ENCODE results near the gene GRM7.

Gene GRM7

DNA sequence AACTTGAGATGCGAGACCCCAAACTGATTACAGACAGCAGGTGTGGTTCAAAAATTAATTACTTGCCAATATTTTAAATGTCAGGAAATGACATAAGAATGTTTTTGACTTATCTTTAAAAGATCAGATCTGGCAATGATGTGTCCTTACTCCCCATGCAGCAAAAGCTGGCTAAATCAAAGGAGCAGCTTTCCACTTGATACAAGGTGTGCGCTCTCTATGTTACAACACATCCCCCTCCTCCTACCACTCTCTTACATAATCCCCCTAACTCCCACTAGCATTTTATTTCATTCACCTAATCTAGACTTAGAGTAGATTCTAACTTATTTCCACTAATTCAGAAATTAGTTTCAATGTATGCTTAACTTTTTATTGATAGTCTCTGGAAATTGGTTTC is 609.0 kb downstream of the GRM7 start:
- DNase-seq (ENCODE audit: low read depth in 2 of 3, low spot score in 1 of 3): no peak

DNA sequence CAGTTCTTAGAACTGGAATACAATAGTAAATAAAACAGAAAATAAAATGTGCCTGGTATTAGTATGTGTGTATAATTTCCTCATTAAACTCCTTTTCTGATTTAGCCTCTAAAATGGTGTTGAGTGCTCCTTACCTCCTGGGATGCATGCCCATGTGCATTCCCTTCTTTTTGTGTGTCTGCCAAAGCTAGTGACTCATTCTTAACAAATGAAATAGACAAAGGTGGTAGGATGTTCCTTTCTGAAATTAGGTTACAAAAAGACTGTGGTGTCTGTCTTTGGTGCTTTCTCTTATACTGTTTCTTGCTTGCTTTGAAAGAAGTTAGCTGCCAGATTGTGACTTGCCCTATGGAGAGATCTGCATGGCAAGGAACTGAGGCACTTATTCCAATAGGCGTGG is 623.7 kb downstream of the GRM7 start:
- DNase-seq (ENCODE audit: low read depth in 2 of 3, low spot score in 1 of 3): no peak

DNA sequence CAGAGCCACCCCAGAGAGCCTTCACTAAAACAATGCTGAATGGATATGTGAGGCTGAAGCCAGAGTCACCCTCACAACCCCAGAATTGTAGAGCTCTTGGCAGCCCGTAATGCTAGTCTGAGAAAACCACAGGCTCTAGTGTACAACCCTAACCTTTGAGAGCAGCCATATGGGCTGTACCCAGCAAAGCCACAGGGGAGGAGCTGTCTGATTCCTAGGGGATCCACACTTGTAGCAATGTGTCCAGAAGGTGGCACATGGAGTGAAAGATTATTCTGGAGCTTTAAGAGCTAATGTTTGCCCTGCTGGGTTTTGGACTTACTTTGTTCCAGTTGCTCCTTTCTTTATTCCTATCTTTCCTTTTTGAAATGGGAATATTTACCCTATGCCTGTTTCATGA is 626.8 kb downstream of the GRM7 start:
- no peak for DNase-seq (ENCODE audit: low read depth in 2 of 3, low spot score in 1 of 3)

DNA sequence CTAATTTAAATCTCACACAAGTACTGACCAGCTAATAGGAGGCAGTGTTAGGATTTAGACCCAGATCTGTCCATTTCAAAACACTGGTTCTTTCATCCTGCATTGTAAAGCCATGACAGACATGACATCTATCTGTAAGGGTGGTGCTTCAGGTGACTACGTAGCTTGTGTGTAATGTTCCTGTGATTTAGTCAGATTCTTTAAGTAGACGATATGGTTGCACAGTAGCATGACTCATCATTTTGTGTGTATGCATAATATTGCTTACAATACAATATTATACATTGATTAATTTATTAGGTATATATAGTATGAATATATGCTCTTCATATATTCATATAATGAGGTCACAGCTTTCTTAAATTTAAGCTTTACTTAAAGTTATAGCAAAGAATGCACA is 628.5 kb downstream of the GRM7 start:
- DNase-seq (ENCODE audit: low read depth in 2 of 3, low spot score in 1 of 3): no peak

DNA sequence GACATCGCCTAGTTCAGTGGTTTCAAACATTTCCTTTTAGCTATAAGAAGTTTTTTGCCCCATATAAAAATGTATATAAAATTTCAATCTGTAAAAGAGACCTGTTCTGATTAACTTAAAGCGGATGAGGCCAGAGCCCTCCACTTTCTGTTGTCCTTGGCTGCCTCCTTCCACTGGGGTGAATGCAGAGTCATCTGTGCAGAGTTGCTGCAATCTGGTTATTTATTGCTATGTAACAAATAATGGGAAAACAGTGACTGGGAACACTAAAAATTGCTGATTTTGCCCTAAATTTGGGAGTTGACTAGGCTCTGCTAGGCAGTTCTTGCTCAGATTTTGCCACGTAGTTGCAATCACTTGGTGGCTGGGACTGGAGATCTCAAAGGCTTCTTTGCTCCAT is 637.8 kb downstream of the GRM7 start:
- no peak for DNase-seq (ENCODE audit: low read depth in 2 of 3, low spot score in 1 of 3)

DNA sequence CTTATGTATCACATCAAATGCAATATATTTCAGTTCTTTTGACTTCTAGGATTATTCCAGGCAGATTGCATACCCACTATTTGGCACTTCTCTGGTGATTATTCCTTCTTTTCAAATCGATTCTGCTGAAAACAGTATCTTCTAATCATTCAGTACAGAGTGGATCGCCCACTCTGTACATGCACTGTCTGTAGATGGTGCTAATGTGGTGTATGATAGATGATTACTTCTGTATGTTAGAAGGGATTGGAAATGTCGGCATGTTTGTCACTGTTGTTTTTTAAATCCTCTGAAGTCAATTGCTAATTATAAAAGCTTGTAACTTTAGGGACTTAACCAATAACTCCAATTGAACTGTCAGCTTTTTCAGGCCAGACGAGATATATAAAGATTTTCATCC is 642.5 kb downstream of the GRM7 start:
- DNase-seq (ENCODE audit: low read depth in 2 of 3, low spot score in 1 of 3): no peak

DNA sequence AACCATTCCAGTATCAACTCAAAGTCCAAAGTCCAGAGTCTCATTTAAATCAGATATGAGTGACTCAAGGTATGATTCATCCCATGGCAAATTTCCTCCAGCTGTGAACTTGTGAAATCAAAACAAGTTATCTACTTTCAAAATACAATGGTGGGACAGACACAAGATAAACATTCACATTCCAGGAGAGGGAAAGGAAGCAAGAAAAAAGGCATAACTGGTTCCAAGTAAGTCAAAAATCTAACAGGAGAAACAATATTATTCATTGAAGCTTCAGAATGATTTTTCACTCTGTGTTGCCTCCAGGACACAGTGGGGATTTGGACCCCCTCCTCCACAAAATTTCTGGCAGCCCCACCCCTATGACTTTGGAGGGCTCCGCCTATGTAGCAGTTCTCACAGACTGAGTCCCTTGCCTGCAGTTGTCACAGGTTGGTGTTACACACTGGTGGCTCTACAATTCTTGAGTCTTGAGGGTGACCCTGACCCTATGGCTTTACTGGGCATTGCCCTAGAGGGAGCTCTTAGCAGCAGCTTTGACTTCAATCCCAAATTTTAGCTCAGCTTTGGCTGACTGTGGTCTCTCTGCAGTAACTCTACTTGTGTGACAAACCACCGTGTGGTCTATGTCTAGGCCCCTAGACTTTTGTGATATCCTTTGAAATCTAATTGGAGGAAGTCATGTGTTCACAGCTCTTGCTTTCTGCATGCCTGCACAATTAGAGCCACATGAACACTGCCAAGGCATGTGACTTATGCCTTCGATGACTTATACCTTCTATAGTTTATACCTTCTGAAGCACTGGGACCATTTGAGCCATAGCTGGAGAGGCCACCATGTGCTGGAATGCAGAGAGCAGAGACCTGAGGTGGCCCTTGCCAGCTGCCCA is 644.2 kb downstream of the GRM7 start:
- no peak for DNase-seq (ENCODE audit: low read depth in 2 of 3, low spot score in 1 of 3)

DNA sequence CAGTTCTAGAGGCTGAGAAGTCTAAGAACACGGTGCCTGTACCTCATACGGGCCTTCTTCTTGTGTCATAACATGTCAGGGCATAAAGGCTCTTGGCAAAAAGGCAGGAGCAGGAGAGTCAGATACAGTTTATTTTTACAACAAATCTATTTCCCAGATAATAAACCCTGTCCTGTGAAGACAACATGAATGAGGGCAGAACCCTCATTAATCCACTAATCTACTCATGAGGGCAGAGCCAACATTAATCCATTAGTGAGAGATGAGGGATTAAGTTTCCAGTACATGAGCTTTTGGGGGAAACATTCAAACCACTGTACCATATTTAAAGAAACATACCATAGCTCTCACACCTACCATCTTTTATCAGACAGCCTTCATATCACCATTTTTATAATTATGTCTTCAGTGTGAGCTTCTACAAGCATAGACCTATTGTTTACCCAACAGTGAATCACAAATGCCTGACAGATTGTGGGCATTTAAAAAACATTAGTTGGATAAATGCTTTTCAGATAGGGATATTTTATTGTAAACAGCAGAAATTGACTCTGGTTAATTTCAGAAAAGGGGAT is 645.8 kb downstream of the GRM7 start:
- DNase-seq (ENCODE audit: low read depth in 2 of 3, low spot score in 1 of 3): no peak

DNA sequence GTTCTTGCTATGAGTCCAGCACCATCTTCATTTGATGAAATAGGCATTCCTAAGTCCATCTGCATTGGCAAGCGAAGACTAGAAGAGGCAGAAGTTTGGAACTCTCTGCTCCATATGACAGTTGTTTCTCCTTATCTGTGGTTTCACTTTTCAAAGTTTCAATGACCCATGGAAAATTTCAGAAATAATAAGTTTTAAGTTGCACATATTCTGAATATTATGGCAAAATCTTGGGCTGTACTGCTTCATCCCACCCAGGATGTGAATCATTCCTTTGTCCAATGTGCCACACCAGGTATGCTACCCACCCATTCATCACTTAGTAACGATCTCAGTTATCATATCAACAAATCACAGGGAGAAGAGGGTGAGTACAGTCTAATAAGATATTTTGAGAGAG is 647.9 kb downstream of the GRM7 start:
- no peak for DNase-seq (ENCODE audit: low read depth in 2 of 3, low spot score in 1 of 3)

DNA sequence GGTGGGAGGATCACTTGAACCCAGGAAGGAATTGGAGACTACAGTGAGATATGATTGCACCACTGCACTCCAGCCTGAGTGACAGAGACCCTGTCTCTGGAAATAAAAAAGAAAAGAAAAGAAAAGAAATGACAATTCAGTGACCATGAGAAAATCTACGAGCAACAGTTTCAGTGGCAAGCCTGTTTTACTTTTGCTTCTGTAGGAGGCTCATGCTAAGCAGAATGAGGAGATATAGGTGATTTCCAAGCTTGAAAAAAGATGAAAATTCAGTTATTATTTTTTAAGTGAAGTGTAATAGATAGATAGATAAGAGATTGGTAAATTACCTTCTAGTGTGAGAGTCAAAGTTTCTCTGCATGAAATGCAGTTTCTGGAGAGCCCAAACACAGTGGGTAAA is 651.1 kb downstream of the GRM7 start:
- no peak for DNase-seq (ENCODE audit: low read depth in 2 of 3, low spot score in 1 of 3)

DNA sequence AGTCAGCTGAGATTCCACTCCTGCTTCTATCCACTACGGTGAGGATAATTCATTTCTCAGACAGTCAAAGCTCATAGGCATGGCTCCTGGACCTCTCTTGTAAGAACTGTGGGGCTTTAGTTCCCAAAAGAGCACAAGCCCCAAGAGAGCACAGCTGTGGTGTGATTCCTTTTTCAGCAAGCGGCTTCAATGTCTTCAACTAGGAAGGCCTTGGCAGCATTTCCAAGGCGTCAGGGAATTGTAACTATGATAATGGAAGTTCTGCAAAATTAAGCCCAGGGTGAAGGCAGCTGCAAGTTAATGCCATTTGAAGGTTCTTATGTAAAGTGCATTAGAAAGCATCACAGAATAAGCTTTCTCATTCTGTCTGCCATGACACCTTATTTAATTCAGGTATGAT is 657.1 kb downstream of the GRM7 start:
- no peak for DNase-seq (ENCODE audit: low read depth in 2 of 3, low spot score in 1 of 3)

DNA sequence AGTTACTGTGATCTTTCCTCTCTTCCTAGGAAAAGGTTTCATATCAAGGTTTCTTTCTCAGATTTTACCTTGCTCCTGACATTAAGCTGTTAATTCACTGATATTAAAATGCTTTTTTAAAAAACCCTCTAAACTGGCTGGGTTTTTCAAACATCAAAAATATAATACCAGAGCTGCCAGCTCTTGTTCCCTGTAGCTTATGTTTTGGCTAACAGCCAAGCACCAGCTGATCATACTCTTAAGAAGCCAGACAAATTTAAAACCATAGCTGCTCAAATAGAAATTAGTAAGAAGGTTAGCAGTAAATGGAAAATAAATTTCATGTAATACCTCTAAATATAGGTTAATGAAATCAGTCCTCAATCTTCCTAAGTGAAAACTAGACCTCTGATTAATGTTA is 657.5 kb downstream of the GRM7 start:
- DNase-seq (ENCODE audit: low read depth in 2 of 3, low spot score in 1 of 3): no peak

DNA sequence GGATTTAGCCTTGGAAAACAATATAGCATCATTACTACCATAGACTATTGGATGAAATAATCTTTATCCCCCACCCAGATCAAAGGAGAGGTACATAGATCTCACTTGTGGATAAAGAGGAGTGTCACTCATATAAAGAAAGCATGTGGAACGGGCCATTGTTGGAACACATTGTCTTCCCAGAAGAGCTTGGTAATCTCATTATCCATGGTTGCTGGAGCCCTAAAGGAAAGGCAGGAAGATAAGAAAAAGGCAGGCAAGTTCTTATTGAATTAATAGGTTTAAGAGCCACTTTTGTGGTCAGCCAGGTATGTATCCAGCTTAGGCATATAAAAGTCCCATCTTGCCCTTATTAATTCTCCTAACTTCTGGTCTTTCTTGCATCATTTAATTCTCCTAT is 659.1 kb downstream of the GRM7 start:
- no peak for DNase-seq (ENCODE audit: low read depth in 2 of 3, low spot score in 1 of 3)

DNA sequence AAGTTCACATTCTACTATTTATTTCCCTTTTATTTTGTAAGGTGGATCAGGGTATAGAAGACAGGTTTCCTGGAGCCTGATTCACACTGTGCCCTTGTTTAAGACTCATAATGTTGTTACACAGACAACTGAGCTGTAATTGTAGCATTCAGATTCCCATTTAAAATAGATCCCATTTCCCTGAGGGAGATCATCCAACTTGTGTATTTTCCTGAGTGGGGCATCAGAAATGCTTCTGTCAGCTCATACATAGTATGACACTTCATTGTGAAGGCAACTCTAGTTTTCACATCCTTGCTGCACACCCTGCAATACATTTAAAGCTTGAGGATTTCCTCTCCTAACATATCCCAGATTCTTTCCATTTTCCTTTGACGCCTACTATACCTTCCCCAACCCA is 659.7 kb downstream of the GRM7 start:
- DNase-seq (ENCODE audit: low read depth in 2 of 3, low spot score in 1 of 3): no peak

DNA sequence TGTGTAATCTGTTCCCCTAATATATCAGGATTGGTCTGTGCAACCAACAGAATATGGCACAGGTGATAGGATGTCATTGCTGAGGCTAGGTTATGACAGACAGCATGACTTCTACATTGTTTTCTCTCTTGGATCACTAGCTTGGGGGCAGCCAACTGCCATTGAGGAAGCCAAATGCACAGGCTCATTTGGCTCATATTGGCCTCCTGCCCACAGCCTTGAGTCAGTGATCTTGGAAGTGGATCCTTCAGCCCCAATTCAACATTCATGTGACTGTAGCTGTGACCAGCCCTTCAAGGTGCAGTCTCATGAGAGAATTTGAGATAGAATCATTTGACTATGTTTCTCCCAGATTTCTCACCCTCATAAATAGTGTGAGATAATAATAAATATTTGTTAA is 675.6 kb downstream of the GRM7 start:
- DNase-seq (ENCODE audit: low read depth in 2 of 3, low spot score in 1 of 3): no peak

DNA sequence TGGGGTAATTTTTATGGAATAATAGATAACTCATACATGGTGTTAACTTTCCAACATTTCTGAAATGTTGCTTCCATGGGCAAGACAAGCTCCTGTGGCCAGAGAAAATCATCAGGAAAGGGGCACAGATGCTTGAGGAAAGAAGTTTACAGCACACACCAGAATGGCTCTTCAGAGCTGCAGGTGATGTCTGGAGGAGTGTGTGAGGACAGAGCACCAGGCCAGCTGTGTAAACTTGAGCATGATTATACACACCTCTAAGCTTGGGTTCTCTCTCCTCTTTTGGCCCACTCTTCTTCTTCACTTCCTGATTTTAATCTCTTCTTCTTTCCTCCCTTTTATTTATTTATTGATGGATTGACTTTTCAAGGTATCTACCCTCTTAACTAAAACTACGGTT is 676.0 kb downstream of the GRM7 start:
- DNase-seq (ENCODE audit: low read depth in 2 of 3, low spot score in 1 of 3): no peak

DNA sequence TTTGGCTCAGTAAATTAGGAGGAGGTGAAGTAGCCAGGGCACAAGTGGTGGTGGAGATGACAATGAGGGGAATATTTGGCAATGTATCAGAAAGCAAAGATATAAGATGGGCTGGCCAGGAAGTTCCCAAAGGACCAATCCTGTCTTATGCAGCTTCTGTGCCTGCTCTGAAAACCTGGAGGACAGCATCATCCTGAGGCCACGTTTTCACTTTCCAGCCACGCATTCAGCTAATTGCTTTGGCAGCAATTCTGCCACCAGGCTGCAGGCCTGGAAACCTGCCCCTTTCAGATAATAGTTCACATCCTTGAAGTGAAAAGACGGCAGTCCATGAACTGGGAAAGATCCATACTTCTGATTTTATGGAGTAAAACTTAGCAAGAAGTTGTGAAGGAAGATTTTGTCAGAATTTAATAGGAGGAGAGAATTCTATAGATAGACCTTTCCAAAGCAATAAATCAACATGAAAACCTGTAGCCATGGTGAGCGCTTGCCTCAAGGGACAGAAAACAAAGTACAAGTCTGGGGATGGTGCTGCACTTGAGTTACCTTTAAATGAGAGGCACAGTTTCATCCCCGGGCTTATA is 682.5 kb downstream of the GRM7 start:
- DNase-seq (ENCODE audit: low read depth in 2 of 3, low spot score in 1 of 3): no peak

DNA sequence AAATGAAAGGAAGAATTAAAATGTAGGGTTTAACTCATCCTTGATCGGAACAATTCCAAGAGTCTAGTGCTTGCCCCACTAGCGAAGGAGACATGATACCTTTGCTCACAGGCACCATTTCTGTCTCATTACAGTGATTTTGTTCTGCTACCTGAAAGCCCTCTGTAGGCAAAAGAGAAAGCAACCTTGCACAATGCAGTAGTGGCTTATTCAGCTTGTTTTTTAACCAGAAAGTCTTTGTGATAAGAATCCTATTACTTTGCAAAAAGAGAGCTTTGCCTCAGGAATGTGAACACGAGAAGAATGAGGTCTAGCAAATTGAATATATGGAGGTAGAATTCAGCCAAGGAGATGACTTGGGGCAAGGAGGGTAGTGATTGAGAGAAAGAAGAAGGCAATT is 684.4 kb downstream of the GRM7 start:
- no peak for DNase-seq (ENCODE audit: low read depth in 2 of 3, low spot score in 1 of 3)

DNA sequence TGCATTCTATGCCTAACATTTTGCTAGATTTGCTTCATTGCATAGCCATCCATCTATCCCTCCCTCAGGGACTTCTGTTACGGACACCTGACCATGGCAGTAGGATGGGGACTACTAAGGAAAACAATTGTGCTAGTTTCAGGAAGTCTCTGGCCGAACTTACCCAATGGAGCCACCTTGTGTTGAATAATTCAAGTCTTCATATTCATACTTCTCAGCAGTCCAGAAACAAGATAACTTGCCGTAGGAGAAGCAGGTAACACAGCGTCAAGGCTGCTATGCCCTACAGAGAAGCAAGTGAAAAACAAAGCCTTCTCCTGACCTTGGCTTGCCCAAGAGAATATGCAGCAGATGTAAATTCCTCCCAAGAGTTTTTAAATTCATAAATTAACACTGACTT is 685.3 kb downstream of the GRM7 start:
- DNase-seq (ENCODE audit: low read depth in 2 of 3, low spot score in 1 of 3): no peak

DNA sequence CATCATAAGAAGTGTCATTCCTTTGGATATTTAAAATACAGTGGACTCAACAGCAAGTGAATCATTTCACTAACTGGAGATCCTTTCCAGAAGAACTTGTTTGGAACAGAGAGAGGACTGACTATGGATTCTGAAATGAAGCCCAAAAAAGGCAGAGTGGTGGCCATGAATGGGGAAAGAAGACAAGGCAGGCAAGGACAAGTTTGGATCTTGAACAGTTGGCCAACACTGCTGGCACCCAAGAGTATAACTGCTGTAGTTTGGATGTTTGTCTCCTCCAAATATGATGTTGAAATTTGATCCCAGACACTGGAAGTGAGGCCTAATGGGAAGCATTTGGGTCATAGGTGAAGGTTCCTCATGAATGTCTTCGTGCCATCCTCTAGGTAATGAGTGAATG is 686.9 kb downstream of the GRM7 start:
- DNase-seq (ENCODE audit: low read depth in 2 of 3, low spot score in 1 of 3): no peak

DNA sequence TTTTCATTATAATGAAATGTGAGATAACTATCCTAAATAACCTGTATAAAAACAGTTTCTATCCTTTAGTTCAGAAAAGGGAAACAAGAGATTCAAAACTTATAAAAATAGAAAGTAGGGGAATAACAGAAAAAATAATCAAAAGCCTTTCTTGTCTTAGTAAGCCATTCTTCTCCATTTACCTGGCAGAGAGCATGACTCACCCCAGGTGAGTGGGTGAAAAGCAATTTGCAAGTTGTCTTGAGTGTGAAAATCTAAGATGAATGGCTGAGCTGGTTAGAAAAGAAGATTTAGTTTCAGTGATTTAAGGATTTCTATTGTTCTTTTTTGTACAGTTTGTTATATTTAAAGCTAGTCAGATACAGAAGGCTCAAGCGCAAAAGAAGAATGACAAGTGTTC is 702.0 kb downstream of the GRM7 start:
- no peak for DNase-seq (ENCODE audit: low read depth in 2 of 3, low spot score in 1 of 3)

DNA sequence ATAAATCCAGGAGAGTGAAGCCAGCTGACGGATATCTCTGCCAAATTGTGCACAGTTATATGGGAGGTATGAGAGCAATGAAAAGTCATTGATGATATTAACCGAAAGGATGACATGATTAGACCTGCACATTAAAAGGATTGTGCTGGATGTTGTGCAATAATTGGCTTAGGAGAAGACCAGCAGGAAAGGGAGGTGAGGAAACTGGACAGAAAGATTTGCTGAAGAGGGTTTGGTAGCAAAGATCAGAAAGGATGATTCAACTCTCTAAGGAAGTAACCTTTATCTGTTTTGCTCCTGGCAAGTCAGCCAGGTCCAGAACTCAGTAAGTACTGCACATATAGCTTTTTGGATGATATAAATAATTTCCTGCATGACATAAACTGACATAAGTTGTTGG is 704.7 kb downstream of the GRM7 start:
- no peak for DNase-seq (ENCODE audit: low read depth in 2 of 3, low spot score in 1 of 3)

DNA sequence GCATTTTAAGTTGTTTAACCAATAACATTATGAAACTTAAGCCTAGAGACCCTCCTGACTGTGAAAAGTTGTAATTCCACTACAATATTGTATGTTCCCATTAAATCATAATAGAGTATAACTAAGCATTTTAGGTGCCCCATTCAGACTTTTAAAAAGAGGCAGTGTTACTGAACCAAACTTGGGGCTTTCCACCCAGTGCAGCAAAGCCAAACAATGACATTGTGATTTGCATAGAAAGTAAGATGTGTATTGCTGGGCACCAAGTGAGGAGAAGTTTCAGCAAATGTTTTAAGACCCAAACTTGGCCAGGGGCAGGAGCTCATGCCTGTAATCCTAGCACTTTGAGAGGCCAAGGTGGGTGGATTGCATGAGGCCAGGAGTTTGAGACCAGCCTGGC is 706.2 kb downstream of the GRM7 start:
- no peak for DNase-seq (ENCODE audit: low read depth in 2 of 3, low spot score in 1 of 3)
